Measurements from ENCODE around the gene LCAT. TPM values are rescaled to one million over a fixed set of nuclear protein-coding genes. Genes with fewer than 3 reads are reported as not detected.

LCAT gene
- polyA plus RNA-seq, 1 of the 3 experiments (the other 2 are of a cell fraction) = 11.1 TPM

DNA sequence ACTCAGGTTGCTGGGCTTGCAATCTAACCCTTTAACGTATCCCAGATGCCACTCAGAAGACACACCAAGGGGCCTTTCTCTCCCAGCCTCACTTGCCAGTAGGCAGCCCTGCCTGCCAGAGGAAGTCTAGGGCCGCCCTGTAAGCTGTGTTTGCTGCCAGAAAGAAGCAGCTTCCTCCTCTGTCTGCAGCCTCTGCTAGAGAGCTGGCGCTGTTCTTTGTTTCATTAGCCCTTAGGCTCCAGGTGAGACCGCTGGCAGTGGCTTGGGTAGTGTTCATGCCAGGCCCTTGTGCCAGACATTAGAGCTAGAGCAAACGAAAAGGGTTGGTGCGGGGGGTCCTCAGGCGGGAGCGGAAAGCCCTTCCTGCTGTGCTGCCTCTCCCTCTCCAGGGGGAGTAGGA is 21.2 kb downstream of the LCAT start:
- H3K27ac ChIP-seq (ENCODE audit: low read depth in 2 of 2, low read length in 1 of 2) = peak overlapping the region in 1 of 2 experiments; percentile 65; a peak in 1 of 4 replicates
- H3K9me3 ChIP-seq = no peaks in the 10 kb centered on the region
- ChIA-PET POLR2A (interaction anchor here (0.7 to 1.0 kb wide), 2 partner anchors 9 to 12 kb away, joined by 3 read pairs; partner anchors contain the start of gene CTRL), CTCF (interaction anchor here (0.8 to 28.1 kb wide), 6 partner anchors 12 to 106 kb away, joined by 3 to 564 read pairs (median 6); partner anchors contain the start of genes EDC4, NRN1L and PSKH1)
- H4K20me1 ChIP-seq (ENCODE audit: insufficient read depth) = peaks cover 29% of the 10 kb centered on the region
- peaks cover 7% of the 10 kb centered on the region for H3F3A ChIP-seq (replicated peaks; ENCODE audit: insufficient read depth)
- H3K36me3 ChIP-seq (replicated peaks in 1 of 2; ENCODE audit: control insufficient read depth in 1 of 2, insufficient read depth in 2 of 2, low read length in 1 of 2) = peaks cover 0 to 23% of the 10 kb centered on the region in 2 experiments
- H3K9ac ChIP-seq = no peak overlapping the region
- peaks cover 28% of the 10 kb centered on the region for H3K79me2 ChIP-seq (ENCODE audit: insufficient read depth)
- no peak overlapping the region for H3K4me3 ChIP-seq (ENCODE audit: low read depth in 2 of 2, low read length in 1 of 2)
- no peak overlapping the region for H3K4me2 ChIP-seq
- H3K27me3 ChIP-seq (ENCODE audit: insufficient read depth) = no peaks in the 10 kb centered on the region
- peaks cover under 1 to 36% of the 10 kb centered on the region in 2 experiments; a peak in 2 of 4 replicates for H3K4me1 ChIP-seq (ENCODE audit: control insufficient read depth in 1 of 2, insufficient read depth in 2 of 2, low read depth in 1 of 2, low read length in 1 of 2)
- no peak for DNase-seq
- WGBS (ENCODE audit: low lambda C conversion rate) = 90% methylated on average over 7 of the region's 8 CpGs
- H3K9me2 ChIP-seq = no peaks in the 10 kb centered on the region
- no peak overlapping the region for H2AFZ ChIP-seq (ENCODE audit: low read depth)
- TF ChIP-seq ELF1 (IDR thresholded peaks at IDR 0.05) (no peak), TAF1 (IDR thresholded peaks at IDR 0.05; ENCODE audit: borderline replicate concordance, low read depth, low read length) (no peak), NFIC (IDR thresholded peaks at IDR 0.05; ENCODE audit: borderline replicate concordance) (no peak), YY1 (IDR thresholded peaks at IDR 0.05; ENCODE audit: low read depth) (no peak), SIN3A (IDR thresholded peaks at IDR 0.05; ENCODE audit: borderline replicate concordance, low read depth, low read length) (no peak), RFX5 (IDR thresholded peaks at IDR 0.05; ENCODE audit: low read length) (no peak), NRF1 (IDR thresholded peaks at IDR 0.05; ENCODE audit: low read depth, low read length) (no peak), MAX (IDR thresholded peaks at IDR 0.05; ENCODE audit: low read depth) (no peak), FOXM1 (IDR thresholded peaks at IDR 0.05; ENCODE audit: low read depth) (no peak), ZBTB33 (IDR thresholded peaks at IDR 0.05; ENCODE audit: borderline replicate concordance, low read depth) (no peak), SMC3 (IDR thresholded peaks at IDR 0.05; ENCODE audit: low read depth, low read length) (no peak), POLR2AphosphoS5 (IDR thresholded peaks at IDR 0.05; ENCODE audit: low read depth, low read length) (no peak), USF2 (IDR thresholded peaks at IDR 0.05; ENCODE audit: borderline replicate concordance, low read depth, low read length) (no peak)
- TF ChIP-seq, protein P1, sequence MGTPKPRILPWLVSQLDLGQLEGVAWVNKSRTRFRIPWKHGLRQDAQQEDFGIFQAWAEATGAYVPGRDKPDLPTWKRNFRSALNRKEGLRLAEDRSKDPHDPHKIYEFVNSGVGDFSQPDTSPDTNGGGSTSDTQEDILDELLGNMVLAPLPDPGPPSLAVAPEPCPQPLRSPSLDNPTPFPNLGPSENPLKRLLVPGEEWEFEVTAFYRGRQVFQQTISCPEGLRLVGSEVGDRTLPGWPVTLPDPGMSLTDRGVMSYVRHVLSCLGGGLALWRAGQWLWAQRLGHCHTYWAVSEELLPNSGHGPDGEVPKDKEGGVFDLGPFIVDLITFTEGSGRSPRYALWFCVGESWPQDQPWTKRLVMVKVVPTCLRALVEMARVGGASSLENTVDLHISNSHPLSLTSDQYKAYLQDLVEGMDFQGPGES (IDR thresholded peaks at IDR 0.05; ENCODE audit: low read depth, low read length) = no peak

All from SK-N-SH (cell line).